ENCODE measurements around the gene ASCC1.
A peak's percentile ranks its signal among the peaks of the same experiment; 100 is the strongest.

Gene ASCC1

DNA sequence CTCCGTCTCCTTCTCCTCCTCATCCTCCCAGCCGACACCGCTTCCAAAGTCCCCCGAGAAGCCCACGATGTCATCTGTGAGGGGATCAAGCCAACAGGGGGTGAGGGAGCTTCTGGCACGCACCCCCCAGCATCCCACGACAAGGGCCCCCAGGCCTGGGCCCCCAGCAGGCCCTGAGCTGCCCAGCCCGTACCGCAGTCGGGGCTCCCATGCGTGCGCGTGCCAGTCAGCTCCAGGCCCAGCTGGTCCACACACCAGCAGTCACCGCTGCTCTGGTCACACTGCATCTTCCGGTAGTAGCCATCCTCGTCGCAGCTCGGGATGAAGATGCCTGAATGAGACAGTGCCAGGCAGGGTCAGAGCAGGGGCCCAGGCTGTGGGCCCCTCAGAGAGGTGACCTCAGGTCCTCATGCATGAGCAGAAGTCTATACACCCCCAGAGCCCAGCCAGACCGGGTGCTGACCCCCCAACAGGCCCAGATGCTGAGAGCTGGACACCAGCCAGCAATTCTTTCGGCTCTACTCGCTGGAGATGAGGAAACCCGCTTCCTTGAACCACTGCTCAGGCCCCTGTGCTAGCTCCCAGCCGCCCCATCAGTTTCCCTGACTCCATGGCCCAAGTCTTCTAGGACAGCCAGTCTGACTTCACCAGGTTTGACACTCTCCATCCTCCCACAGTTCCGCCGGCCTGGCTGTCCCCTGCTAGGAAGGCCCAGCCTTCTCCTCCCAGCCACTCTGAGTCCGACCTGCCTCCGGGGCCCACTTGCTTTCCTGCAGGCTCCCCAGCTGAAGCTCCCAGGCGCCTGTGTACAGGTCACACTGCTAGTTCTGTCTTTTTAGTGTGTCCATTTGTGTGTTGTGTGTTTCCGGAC is 153.0 kb downstream of the ASCC1 start:
- DNase-seq = no peak

GRCh38 chr10:72062382-72062781 is 153.7 kb downstream of the ASCC1 start:
- no peak for DNase-seq

GRCh38 chr10:72061930-72062329 is 154.1 kb downstream of the ASCC1 start:
- no peak for DNase-seq

DNA sequence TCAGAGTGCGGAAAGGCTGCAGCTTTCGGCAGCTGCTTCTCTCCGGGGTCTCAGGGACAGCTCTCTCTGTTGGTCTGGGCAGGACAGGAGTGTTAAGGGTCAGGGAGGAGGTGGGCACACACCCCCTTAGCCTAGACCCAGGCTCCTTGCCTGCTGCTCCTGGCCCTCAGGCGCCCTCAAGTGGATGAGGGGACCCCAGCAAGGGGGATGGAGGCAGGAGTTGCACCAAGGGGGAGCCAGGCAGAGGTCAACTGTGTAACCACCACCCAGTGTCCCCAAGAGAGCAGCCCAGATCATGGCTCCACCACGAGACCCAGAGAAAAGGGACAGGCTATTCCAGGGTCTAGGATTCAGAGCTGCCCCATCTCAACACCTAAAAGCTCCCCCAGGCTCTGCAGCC is 154.6 kb downstream of the ASCC1 start:
- no peak for DNase-seq

- DNase-seq = no peak
Observed at GRCh38 chr10:72059843-72060822, 155.9 kb downstream of the ASCC1 start.

GRCh38 chr10:72058989-72059842 is 156.9 kb downstream of the ASCC1 start:
- DNase-seq = no peak

- DNase-seq = no peak
Observed at GRCh38 chr10:72058347-72058898, 157.7 kb downstream of the ASCC1 start.

GRCh38 chr10:72056932-72057751 is 158.9 kb downstream of the ASCC1 start:
- DNase-seq = no peak

- DNase-seq = no peak
Observed at GRCh38 chr10:72056113-72056512, 160.0 kb downstream of the ASCC1 start.

DNA sequence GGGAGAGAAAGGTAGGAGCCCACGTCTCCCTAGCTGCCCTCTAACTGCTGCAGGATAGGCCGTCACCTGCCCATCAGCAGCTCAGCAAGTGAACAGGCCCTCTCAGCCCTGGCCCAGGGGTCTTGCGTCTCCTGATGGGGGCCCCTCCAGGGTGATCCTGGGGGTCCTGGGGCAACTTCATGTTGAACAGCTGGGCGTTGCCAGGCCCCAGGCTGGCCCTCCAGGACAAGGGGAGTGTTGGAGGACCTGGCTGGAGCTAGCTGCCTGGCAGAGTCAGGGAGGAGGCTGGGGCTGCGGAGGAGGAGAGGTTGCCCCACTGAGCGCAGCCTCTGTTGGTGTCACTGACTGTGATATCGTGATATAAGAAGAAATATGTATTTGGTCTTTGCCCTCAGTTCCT is 162.4 kb downstream of the ASCC1 start:
- no peak for DNase-seq

DNA sequence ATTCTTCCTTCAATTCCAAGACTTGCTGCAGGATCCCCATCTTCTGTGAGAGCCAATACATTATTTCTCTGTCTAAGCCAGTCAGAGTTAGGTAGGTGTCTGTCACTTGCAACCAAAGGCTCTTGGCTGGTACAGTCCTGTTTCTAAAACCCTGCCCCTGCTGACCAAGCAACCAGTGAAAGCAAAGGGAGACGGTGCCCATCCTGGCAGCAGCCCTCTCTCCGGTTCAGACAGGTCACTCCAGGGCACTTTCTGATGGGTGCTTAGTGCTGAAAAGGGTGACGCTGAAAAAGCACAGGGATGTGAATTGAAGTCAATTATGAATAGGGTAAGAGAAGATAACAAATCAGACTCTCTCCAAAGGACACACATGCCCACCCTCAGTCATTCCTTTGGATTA is 165.2 kb downstream of the ASCC1 start:
- DNase-seq = no peak

GRCh38 chr10:72049969-72050781 is 165.9 kb downstream of the ASCC1 start:
- DNase-seq = no peak

GRCh38 chr10:72049472-72049871 is 166.6 kb downstream of the ASCC1 start:
- DNase-seq = no peak

DNA sequence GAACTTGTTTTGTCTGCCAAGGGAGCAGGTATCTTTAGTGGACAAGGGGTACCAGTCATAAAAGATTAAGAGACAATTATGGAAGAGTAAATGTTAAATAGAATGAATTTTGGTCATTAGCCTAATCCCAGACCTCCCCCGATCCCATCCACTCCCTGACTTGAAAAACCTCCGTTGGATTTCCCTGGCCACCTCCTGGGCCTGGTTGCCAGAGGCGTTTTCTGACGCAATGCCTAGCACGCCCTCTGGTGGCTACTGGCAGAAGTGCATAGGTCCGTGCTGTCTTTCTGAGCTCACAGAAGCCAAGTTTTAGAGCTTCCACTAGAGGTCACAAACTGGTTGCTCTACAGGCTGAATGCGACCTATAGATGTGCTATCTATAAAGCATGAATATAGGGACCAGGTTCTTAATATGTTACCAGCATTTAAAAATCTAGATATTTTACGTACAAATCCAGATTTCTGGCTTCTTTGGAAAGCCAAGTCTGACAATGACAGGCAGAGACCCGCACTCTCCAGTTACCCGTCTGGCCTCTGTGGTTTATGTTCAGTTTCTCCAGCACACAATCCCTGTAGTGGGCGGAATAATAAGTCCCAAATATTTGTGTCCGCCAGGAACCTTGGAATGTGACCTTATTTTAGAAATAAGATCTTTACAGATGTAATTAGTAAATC is 167.5 kb downstream of the ASCC1 start:
- peak; percentile 92 for DNase-seq
